NT2/D1 (cell line): Measurements from ENCODE around the gene ARSK.

ENCODE experiments used
- DNase-seq: peaks from one replicate; pipeline ENCODE4 v3.0.0-alpha.2; 2011; ENCODE audit warnings: low read depth, low spot score
- H3K27me3 ChIP-seq: 2 replicates; pipeline ENCODE4 v1.6.0; 2011; ENCODE audit warnings: mild to moderate bottlenecking; ENCODE audit not compliant: insufficient read length, insufficient read depth
- H3K36me3 ChIP-seq: 2 replicates; pipeline ENCODE4 v1.6.1; 2011; ENCODE audit warnings: mild to moderate bottlenecking, low read length, mixed read lengths; ENCODE audit not compliant: insufficient read depth, insufficient read length
- H3K4me1 ChIP-seq: 2 replicates; pipeline ENCODE4 v1.5.1; 2011; ENCODE audit not compliant: insufficient read depth, insufficient read length
- H3K4me3 ChIP-seq: 2 replicates; pipeline ENCODE4 v1.5.1; 2011; ENCODE audit warnings: low read depth; ENCODE audit not compliant: insufficient read length
- H3K9ac ChIP-seq: 2 replicates; pipeline ENCODE4 v1.6.0; 2011; ENCODE audit warnings: low read depth; ENCODE audit not compliant: insufficient read length
- H3K9me3 ChIP-seq: 2 replicates; pipeline ENCODE4 v1.5.1; 2011; ENCODE audit warnings: mild to moderate bottlenecking, low read length; ENCODE audit not compliant: insufficient read depth
- SUZ12 ChIP-seq: IDR thresholded peaks from 2 replicates; pipeline ENCODE4 v1.6.1; 2011; ENCODE audit not compliant: insufficient read length, insufficient read depth; ENCODE audit errors: extremely low read depth
- YY1 ChIP-seq: IDR thresholded peaks from 2 replicates; pipeline ENCODE4 v1.6.1; 2011; ENCODE audit not compliant: insufficient read length, insufficient read depth
- ZNF274 ChIP-seq: IDR thresholded peaks from 2 replicates; pipeline ENCODE4 v1.6.1; 2011; ENCODE audit warnings: mild to moderate bottlenecking, low read depth, low read length

ARSK gene

GRCh38 chr5:95611396-95611795 lies 56.5 kb downstream of the ARSK start:
- TF ChIP-seq SUZ12: no peak
- no peak for TF ChIP-seq YY1
- no peak for TF ChIP-seq ZNF274
- Histone ChIP-seq H3K4me1 (no peaks in the 10 kb centered on the region), H3K27me3 (no peaks in the 10 kb centered on the region), H3K36me3 (no peaks in the 10 kb centered on the region), H3K4me3 (no peak overlapping the region), H3K9ac (no peak overlapping the region), H3K9me3 (peaks cover 4% of the 10 kb centered on the region)
- DNase-seq: no peak

- H3K27me3 ChIP-seq: no peaks in the 10 kb centered on the region
- peaks cover 4% of the 10 kb centered on the region for H3K9me3 ChIP-seq
- no peaks in the 10 kb centered on the region for H3K36me3 ChIP-seq
- no peak for DNase-seq
- H3K9ac ChIP-seq: no peak overlapping the region
- no peak overlapping the region for H3K4me3 ChIP-seq
- TF ChIP-seq ZNF274 (no peak), SUZ12 (no peak), YY1 (no peak)
- H3K4me1 ChIP-seq: no peaks in the 10 kb centered on the region
These were observed 58.6 kb downstream of the ARSK start for GRCh38 chr5:95613514-95613913.

GRCh38 chr5:95615164-95615467 lies 60.2 kb downstream of the ARSK start:
- Histone ChIP-seq H3K4me1 (no peaks in the 10 kb centered on the region), H3K4me3 (no peak overlapping the region), H3K36me3 (no peaks in the 10 kb centered on the region), H3K9ac (no peak overlapping the region), H3K9me3 (peaks cover 4% of the 10 kb centered on the region), H3K27me3 (no peaks in the 10 kb centered on the region)
- DNase-seq: no peak
- TF ChIP-seq YY1 (no peak), SUZ12 (no peak), ZNF274 (no peak)

- Histone ChIP-seq H3K4me3 (no peak overlapping the region), H3K27me3 (no peaks in the 10 kb centered on the region), H3K36me3 (no peaks in the 10 kb centered on the region), H3K4me1 (no peaks in the 10 kb centered on the region), H3K9ac (no peak overlapping the region), H3K9me3 (peaks cover 4% of the 10 kb centered on the region)
- no peak for DNase-seq
- TF ChIP-seq SUZ12: no peak
- no peak for TF ChIP-seq YY1
These were observed 62.2 kb downstream of the ARSK start for GRCh38 chr5:95617057-95617456.

GRCh38 chr5:95619096-95619495 lies 64.2 kb downstream of the ARSK start:
- Histone ChIP-seq H3K9me3 (no peaks in the 10 kb centered on the region), H3K9ac (no peak overlapping the region), H3K4me1 (no peaks in the 10 kb centered on the region), H3K36me3 (no peaks in the 10 kb centered on the region), H3K27me3 (no peaks in the 10 kb centered on the region), H3K4me3 (no peak overlapping the region)
- TF ChIP-seq YY1 (no peak), ZNF274 (no peak), SUZ12 (no peak)
- DNase-seq: no peak

GRCh38 chr5:95619514-95620029 lies 64.7 kb downstream of the ARSK start:
- no peak for TF ChIP-seq SUZ12
- no peak for TF ChIP-seq YY1
- no peak for TF ChIP-seq ZNF274
- no peaks in the 10 kb centered on the region for H3K36me3 ChIP-seq
- no peaks in the 10 kb centered on the region for H3K9me3 ChIP-seq
- DNase-seq: no peak
- H3K9ac ChIP-seq: no peak overlapping the region
- no peak overlapping the region for H3K4me3 ChIP-seq
- no peaks in the 10 kb centered on the region for H3K4me1 ChIP-seq
- no peaks in the 10 kb centered on the region for H3K27me3 ChIP-seq

GRCh38 chr5:95620030-95620869 lies 65.3 kb downstream of the ARSK start, which contains the start of gene GPR150:
TSS of gene GPR150 (plus strand) at chr5:95620087. CDS start at chr5:95620276, 189 bp downstream.
- TF ChIP-seq ZNF274: no peak
- Histone ChIP-seq H3K9me3 (no peaks in the 10 kb centered on the region), H3K9ac (no peak within 1 kb of the TSS), H3K27me3 (no peaks in the 10 kb centered on the region), H3K4me1 (no peaks in the 10 kb centered on the region), H3K36me3 (no peaks in the 10 kb centered on the region), H3K4me3 (no peak within 1 kb of the TSS)
- no peak for DNase-seq
